22Rv1 (cell line): ENCODE data around the gene KRTDAP.

ENCODE experiments used
- CTCF ChIP-seq: fragments of 450-650 bp; IDR thresholded peaks from 2 replicates; pipeline ENCODE4 v1.5.1; 2017; ENCODE audit warnings: mild to moderate bottlenecking
- ZFX ChIP-seq: fragments of 450-650 bp; IDR thresholded peaks from 2 replicates; pipeline ENCODE4 v1.6.1; 2017; ENCODE audit warnings: antibody characterized with exemption, borderline replicate concordance

GRCh38 chr19:35458192-35458591 is 32.1 kb downstream of the KRTDAP start:
- no peak for TF ChIP-seq CTCF
- no peak for TF ChIP-seq ZFX
